HCT116 (cell line): ENCODE data around the gene DTNBP1. TPM values are rescaled to one million over a fixed set of nuclear protein-coding genes. Genes with fewer than 3 reads are reported as not detected.

Experiments
- ATAC-seq: fragments of 200-7000 bp; cut with Tn5 transposase; 2 replicates; pipeline ENCODE4 v1.9.1; 2020; ENCODE audit warnings: mild to moderate bottlenecking, moderate library complexity
- BruUV-seq: library from RNA; stranded (reverse); fragments of 400-500 nt; replicated peaks from 2 replicates; lab custom pipeline; 2021; lab: Mats Ljungman, UMichigan
- CTCF ChIA-PET: fragments of 300-600 bp; sonication (Branson Sonifier 250); formaldehyde crosslinking; loops from one replicate; lab custom pipeline; 2021; ENCODE audit warnings: antibody characterized with exemption; lab: Charles Lee
- POLR2A ChIA-PET: fragments of 300-600, 350-600 bp; sonication (Branson Sonifier 250); formaldehyde crosslinking; loops from one replicate; lab custom pipeline; 2021; ENCODE audit warnings: antibody characterized with exemption; lab: Charles Lee
- RAD21 ChIA-PET, 2 experiments: fragments of 300-600 bp; sonication (Branson Sonifier 250); formaldehyde crosslinking; loops; one replicate each; lab custom pipeline; 2023; ENCODE audit warnings: low total read pairs in 2 of 2; ENCODE audit not compliant: uncharacterized antibody in 2 of 2, unreplicated experiment in 2 of 2, low non-redundant PET in 1 of 2; lab: Charles Lee
- DNase-seq: peaks from one replicate; pipeline ENCODE4 v3.0.0-alpha.2; 2010; ENCODE audit warnings: low read depth, low spot score
- H2AFZ ChIP-seq: fragments of 200-600 bp; shearing (Covaris generic), sonication (generic); 2 replicates; pipeline ENCODE4 v1.6.1; 2017; ENCODE audit warnings: low read depth, mixed run types, mixed read lengths, antibody characterized with exemption, low read length; ENCODE audit not compliant: poor library complexity, severe bottlenecking
- H3K27ac ChIP-seq: 2 replicates; pipeline ENCODE4 v1.5.1; 2012; ENCODE audit warnings: low read depth, low read length
- H3K27me3 ChIP-seq: fragments of 200-600 bp; sonication (generic); 2 replicates; pipeline ENCODE4 v1.6.1; 2016; ENCODE audit warnings: mixed run types, low read length, mixed read lengths; ENCODE audit not compliant: insufficient read depth
- H3K36me3 ChIP-seq, 2 experiments: fragments of 200-500 bp in 1 of 2; fragments of 200-600 bp in 1 of 2; sonication (Bioruptor generic) in 1 of 2; sonication (generic) in 1 of 2; 2 replicates each; pipeline versions ENCODE4 v1.5.1 to v1.6.1; 2014 to 2016; ENCODE audit warnings: low read length in 2 of 2, inconsistent platforms in 1 of 2, mixed read lengths in 1 of 2, mixed run types in 1 of 2; ENCODE audit not compliant: insufficient read depth in 2 of 2, control insufficient read depth in 1 of 2
- H3K4me1 ChIP-seq, 2 experiments: fragments of 200-600 bp in 1 of 2; sonication (generic) in 1 of 2; 2 replicates each; pipeline versions ENCODE4 v1.5.1 to v1.6.1; 2012 to 2017; ENCODE audit warnings: low read length in 2 of 2, inconsistent platforms in 1 of 2, mild to moderate bottlenecking in 1 of 2, mixed read lengths in 1 of 2, mixed run types in 1 of 2, moderate library complexity in 1 of 2; ENCODE audit not compliant: insufficient read depth in 2 of 2, control insufficient read depth in 1 of 2
- H3K4me2 ChIP-seq: fragments of 200-600 bp; sonication (generic); 2 replicates; pipeline ENCODE4 v1.6.1; 2017; ENCODE audit warnings: mixed run types, low read length, mixed read lengths
- H3K4me3 ChIP-seq, 2 experiments: fragments of 200-600 bp in 1 of 2; sonication (generic) in 1 of 2; replicated peaks in 1 of 2; 2 replicates each; pipeline ENCODE4 v1.5.1; 2011 to 2016; ENCODE audit warnings: low read length in 2 of 2, control low read depth in 1 of 2, low read depth in 1 of 2, mild to moderate bottlenecking in 1 of 2, mixed read lengths in 1 of 2, mixed run types in 1 of 2
- H3K79me2 ChIP-seq: fragments of 200-600 bp; sonication (generic); 2 replicates; pipeline ENCODE4 v1.6.1; 2017; ENCODE audit warnings: mild to moderate bottlenecking, mixed run types, low read length, moderate library complexity, mixed read lengths; ENCODE audit not compliant: insufficient read depth
- H3K9ac ChIP-seq: fragments of 200-600 bp; sonication (generic); 2 replicates; pipeline ENCODE4 v1.6.1; 2016; ENCODE audit warnings: low read length, mixed read lengths
- H3K9me2 ChIP-seq: fragments of 200-600 bp; sonication (generic), shearing (Covaris generic); 2 replicates; pipeline ENCODE4 v1.6.1; 2017; ENCODE audit warnings: mixed run types, mild to moderate bottlenecking, moderate library complexity; ENCODE audit not compliant: insufficient read depth
- H3K9me3 ChIP-seq, 2 experiments: fragments of 200-500 bp in 1 of 2; fragments of 200-600 bp in 1 of 2; sonication (Bioruptor generic) in 1 of 2; sonication (generic) in 1 of 2; 2 replicates each; pipeline ENCODE4 v1.6.1; 2014 to 2017; ENCODE audit warnings: low read length in 2 of 2, mixed read lengths in 2 of 2, inconsistent platforms in 1 of 2, low read depth in 1 of 2, mild to moderate bottlenecking in 1 of 2, mixed run types in 1 of 2, moderate library complexity in 1 of 2; ENCODE audit not compliant: control insufficient read depth in 1 of 2, insufficient read depth in 1 of 2
- H4K20me1 ChIP-seq: fragments of 200-600 bp; sonication (generic), shearing (Covaris generic); 2 replicates; pipeline ENCODE4 v1.6.1; 2017; ENCODE audit warnings: mixed run types, mild to moderate bottlenecking, moderate library complexity; ENCODE audit not compliant: insufficient read depth
- CBX3 ChIP-seq: IDR thresholded peaks from 2 replicates; pipeline ENCODE4 v1.6.1; 2012; ENCODE audit warnings: low read depth
- EZH2phosphoT487 ChIP-seq: fragments of 200-600 bp; IDR thresholded peaks from 2 replicates; pipeline ENCODE4 v1.6.1; 2018; ENCODE audit warnings: antibody characterized with exemption, borderline replicate concordance
- POLR2A ChIP-seq: IDR thresholded peaks from 2 replicates; pipeline ENCODE4 v1.7.0; 2011; ENCODE audit warnings: borderline replicate concordance; ENCODE audit not compliant: insufficient read depth, insufficient read length; ENCODE audit errors: extremely low read depth
- POLR2AphosphoS5 ChIP-seq: IDR thresholded peaks from 2 replicates; pipeline ENCODE4 v1.6.1; 2011; ENCODE audit warnings: mild to moderate bottlenecking, low read depth, low read length, moderate library complexity
- RAD21 ChIP-seq: IDR thresholded peaks from 2 replicates; pipeline ENCODE4 v1.6.1; 2012; ENCODE audit warnings: low read depth, mild to moderate bottlenecking
- SIN3A ChIP-seq: IDR thresholded peaks from 2 replicates; pipeline ENCODE4 v1.6.1; 2012; ENCODE audit warnings: low read depth
- TCF7L2 ChIP-seq: IDR thresholded peaks from 2 replicates; pipeline ENCODE4 v1.7.0; 2011; ENCODE audit warnings: borderline replicate concordance, inconsistent platforms; ENCODE audit not compliant: insufficient read depth, insufficient read length; ENCODE audit errors: extremely low read depth
- YY1 ChIP-seq: IDR thresholded peaks from 2 replicates; pipeline ENCODE4 v1.6.1; 2011; ENCODE audit warnings: low read length, low read depth, moderate library complexity, mild to moderate bottlenecking; ENCODE audit not compliant: insufficient replicate concordance; ENCODE audit errors: extremely low read depth
- intact Hi-C: fragments of 100-400 bp; cut with micrococcal nuclease; formaldehyde crosslinking; loops from 2 replicates; pipeline ENCODE4 v1.10.0; 2022
- total RNA-seq: library from RNA; stranded (reverse); gene quantifications from one replicate; pipeline ENCODE4 v1.2.1, GENCODE V29; 2021; ENCODE audit not compliant: unreplicated experiment
- TF ChIP-seq, protein P1 (sequence below): IDR thresholded peaks from 2 replicates; pipeline ENCODE4 v1.6.1; 2012
- TF ChIP-seq, protein P2 (sequence below): IDR thresholded peaks from 2 replicates; pipeline ENCODE4 v1.6.1; 2012
- TF ChIP-seq, protein P3 (sequence below), 3 experiments: fragments of 200-600 bp in 1 of 3; sonication (generic) in 1 of 3; IDR thresholded peaks in 2 of 3; conservative IDR thresholded peaks in 1 of 3; 2 replicates each; pipeline ENCODE4 v1.5.1; 2012 to 2017; ENCODE audit warnings: low read depth in 2 of 3, low read length in 2 of 3, antibody characterized with exemption in 1 of 3, borderline replicate concordance in 1 of 3, control low read depth in 1 of 3, mild to moderate bottlenecking in 1 of 3, mixed read lengths in 1 of 3, mixed run types in 1 of 3, moderate library complexity in 1 of 3; ENCODE audit not compliant: insufficient read depth in 1 of 3

DTNBP1 gene
- total RNA-seq, 1 experiment from 2014 or later = 16.7 TPM

DNA sequence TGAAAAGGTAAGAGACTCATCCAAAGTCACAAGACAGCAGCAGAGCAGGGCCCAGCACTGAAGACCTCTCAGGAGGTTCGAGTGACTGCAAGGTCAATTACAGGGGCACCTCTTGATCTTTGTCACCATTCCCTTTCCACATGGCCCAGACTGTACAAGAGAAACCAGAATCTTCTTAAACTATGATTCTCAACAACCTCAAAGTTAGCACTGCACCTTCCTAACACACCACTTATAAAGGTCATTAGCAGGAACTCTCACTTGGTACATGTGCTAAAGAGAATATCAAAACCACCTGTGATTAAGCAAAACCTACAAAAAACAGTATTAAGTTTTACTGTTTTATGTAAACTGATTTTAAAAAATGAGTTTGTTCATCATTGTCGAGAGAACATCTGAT lies 70.2 kb downstream of the DTNBP1 start:
- Histone ChIP-seq H3K27me3 (no peaks in the 10 kb centered on the region), H4K20me1 (no peaks in the 10 kb centered on the region), H3K27ac (no peak overlapping the region), H3K4me2 (no peak overlapping the region), H3K36me3 (no peaks in the 10 kb centered on the region), H3K4me3 (no peak overlapping the region), H3K9me2 (no peaks in the 10 kb centered on the region), H3K4me1 (peaks cover 2 to 7% of the 10 kb centered on the region in 2 experiments; a peak in 3 of 4 replicates), H3K9ac (no peak overlapping the region), H2AFZ (no peak overlapping the region), H3K79me2 (no peaks in the 10 kb centered on the region), H3K9me3 (no peaks in the 10 kb centered on the region)
- ATAC-seq (no peak), DNase-seq (no peak)
- intact Hi-C loops = no loop called here
- ChIA-PET CTCF (no interaction called here), POLR2A (no interaction called here), RAD21 (no interaction called here)
- no TSS peak for BruUV-seq
- TF ChIP-seq EZH2phosphoT487 = no peak
- TF ChIP-seq TCF7L2 = no peak
- TF ChIP-seq, protein P1, sequence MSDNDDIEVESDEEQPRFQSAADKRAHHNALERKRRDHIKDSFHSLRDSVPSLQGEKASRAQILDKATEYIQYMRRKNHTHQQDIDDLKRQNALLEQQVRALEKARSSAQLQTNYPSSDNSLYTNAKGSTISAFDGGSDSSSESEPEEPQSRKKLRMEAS = no peak
- TF ChIP-seq SIN3A = no peak
- no peak for TF ChIP-seq YY1
- no peak for TF ChIP-seq POLR2A
- TF ChIP-seq, protein P2, sequence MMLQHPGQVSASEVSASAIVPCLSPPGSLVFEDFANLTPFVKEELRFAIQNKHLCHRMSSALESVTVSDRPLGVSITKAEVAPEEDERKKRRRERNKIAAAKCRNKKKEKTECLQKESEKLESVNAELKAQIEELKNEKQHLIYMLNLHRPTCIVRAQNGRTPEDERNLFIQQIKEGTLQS = no peak
- TF ChIP-seq POLR2AphosphoS5 = no peak
- TF ChIP-seq RAD21 = no peak
- TF ChIP-seq, protein P3, sequence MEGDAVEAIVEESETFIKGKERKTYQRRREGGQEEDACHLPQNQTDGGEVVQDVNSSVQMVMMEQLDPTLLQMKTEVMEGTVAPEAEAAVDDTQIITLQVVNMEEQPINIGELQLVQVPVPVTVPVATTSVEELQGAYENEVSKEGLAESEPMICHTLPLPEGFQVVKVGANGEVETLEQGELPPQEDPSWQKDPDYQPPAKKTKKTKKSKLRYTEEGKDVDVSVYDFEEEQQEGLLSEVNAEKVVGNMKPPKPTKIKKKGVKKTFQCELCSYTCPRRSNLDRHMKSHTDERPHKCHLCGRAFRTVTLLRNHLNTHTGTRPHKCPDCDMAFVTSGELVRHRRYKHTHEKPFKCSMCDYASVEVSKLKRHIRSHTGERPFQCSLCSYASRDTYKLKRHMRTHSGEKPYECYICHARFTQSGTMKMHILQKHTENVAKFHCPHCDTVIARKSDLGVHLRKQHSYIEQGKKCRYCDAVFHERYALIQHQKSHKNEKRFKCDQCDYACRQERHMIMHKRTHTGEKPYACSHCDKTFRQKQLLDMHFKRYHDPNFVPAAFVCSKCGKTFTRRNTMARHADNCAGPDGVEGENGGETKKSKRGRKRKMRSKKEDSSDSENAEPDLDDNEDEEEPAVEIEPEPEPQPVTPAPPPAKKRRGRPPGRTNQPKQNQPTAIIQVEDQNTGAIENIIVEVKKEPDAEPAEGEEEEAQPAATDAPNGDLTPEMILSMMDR (IDR thresholded peaks at IDR 0.05 in 2 of 3, conservative IDR thresholded peaks at IDR 0.05 in 1 of 3; ENCODE audit: borderline replicate concordance in 1 of 3, insufficient read depth in 1 of 3, low read depth in 2 of 3, low read length in 2 of 3) = no peak
- TF ChIP-seq CBX3 = no peak
